Cardiac septum (tissue), 1 donor: Measurements from ENCODE around the gene MARCHF4. TPM values are rescaled to one million over a fixed set of nuclear protein-coding genes. Genes with fewer than 3 reads are reported as not detected.
"Not testable (repeated sequence)": the region's sequence is repeated elsewhere in the genome, so short reads cannot be mapped to it uniquely, and the experiment has no call there.

ENCODE experiments used
- DNase-seq: peaks from one replicate; pipeline ENCODE4 v3.0.0-alpha.2; 2020; ENCODE audit warnings: low spot score
- intact Hi-C: fragments of 100-400 bp; cut with DNase I; formaldehyde crosslinking; loops from one replicate; pipeline ENCODE4 v1.14.0; 2022
- total RNA-seq: library from RNA; stranded (reverse); fragmentation: NEBNext Ultra II Directional; extraction: Animal tissue kit (Norgen Biotek cat#: 25700); gene quantifications from one replicate; pipeline ENCODE4 v1.2.1, GENCODE V29; 2021
- donor health status: DM: no; HTN: no; CAD: no.

Gene MARCHF4
- total RNA-seq, 1 donor from 2014 or later, result not detected

- no peak for DNase-seq
- intact Hi-C loops, result no loop called here
These were observed 20.9 kb upstream of the MARCHF4 start for GRCh38 chr2:216392945-216393840.

- intact Hi-C loops, result no loop called here
- no peak for DNase-seq
These were observed 19.8 kb upstream of the MARCHF4 start for GRCh38 chr2:216392018-216392562.

GRCh38 chr2:216391401-216391800 is 19.1 kb upstream of the MARCHF4 start:
- DNase-seq, result no peak
- intact Hi-C loops, result no loop called here

GRCh38 chr2:216389570-216389969 is 17.3 kb upstream of the MARCHF4 start:
- no peak for DNase-seq
- intact Hi-C loops, result no loop called here

DNA sequence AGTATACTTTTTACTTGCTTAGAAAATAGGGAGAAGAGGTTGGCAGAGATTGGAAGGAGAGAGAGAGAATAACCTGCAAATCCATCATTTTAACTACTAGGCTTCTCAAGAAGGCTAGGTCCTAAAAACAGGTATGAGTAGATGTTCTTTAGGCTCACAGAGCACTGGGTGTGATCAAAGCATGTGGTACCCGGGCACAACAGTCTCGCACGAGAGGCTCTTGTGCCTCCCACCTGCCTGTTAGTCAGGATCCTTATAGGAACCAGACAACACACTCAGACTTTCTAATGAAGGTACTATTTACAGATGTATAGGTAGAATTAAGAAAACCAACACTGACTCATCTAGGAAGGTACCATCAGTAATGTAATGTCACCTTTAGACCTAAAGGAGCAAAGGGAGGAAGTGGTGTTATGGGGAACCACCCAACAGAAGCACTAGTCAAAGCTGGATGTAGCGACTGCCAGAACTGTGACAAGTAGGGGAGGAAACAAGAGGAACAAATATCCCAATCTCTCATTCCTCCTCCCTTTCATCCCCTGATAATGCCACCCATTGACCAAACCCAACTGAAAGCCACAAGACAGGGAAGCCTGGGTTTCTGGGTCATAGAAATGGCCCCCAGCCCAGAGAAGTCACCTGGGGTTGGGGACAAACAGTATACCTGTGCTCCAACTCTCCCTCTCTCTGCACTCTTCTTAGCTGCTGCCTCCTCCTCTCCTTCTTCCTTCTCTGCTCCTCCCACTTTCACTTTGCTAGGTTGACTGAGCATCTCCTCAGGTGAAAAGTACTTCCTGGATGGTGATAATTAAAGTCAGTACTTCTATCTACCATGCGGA is 16.0 kb upstream of the MARCHF4 start:
- intact Hi-C loops, result no loop called here
- no peak for DNase-seq

DNA sequence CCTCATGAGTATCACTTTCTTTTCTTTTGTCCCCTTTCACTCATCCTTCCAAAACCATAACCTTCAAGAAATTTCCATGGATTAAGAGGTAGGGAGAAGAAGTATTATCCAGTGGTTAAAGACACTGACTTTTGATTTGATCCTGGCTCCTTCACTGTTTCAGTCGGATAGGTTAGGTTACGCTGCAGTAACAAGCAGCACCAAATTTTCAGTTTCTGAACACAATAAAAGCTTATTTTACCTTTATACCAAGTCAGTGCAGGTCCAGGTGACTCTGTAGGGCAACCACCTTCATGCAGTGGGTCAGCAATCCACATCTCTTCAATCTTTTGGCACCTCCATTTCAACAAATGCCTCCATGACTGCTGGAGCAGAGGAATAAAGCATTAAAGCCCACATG is 15.0 kb upstream of the MARCHF4 start:
- DNase-seq, result no peak
- intact Hi-C loops, result no loop called here

DNA sequence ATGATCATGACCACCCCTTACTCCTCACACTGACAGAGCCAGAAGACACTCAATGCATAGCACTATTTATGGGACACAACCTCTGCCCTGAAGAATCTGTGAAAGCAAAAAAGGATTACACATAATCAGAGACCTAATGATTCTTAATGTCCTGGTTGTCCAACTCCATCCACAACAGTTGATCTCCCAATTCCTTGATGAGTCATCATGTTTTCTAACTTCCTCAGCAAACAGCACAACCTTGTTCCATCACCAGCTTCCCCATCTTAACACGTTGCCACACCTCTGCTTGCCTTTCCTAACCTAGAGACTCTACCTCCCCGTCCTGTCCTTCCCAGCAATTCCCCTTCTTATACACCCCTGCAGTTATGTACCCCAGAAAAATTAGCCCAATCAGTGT is 13.2 kb upstream of the MARCHF4 start:
- no peak for DNase-seq
- intact Hi-C loops, result no loop called here

GRCh38 chr2:216384409-216384808 is 12.1 kb upstream of the MARCHF4 start:
- DNase-seq, intact Hi-C loops: not testable (repeated sequence)

GRCh38 chr2:216379977-216380376 is 7.7 kb upstream of the MARCHF4 start:
- intact Hi-C loops, result no loop called here
- DNase-seq, result no peak

- intact Hi-C loops, result no loop called here
- no peak for DNase-seq
These were observed 3.0 kb upstream of the MARCHF4 start for GRCh38 chr2:216375286-216375685.

DNA sequence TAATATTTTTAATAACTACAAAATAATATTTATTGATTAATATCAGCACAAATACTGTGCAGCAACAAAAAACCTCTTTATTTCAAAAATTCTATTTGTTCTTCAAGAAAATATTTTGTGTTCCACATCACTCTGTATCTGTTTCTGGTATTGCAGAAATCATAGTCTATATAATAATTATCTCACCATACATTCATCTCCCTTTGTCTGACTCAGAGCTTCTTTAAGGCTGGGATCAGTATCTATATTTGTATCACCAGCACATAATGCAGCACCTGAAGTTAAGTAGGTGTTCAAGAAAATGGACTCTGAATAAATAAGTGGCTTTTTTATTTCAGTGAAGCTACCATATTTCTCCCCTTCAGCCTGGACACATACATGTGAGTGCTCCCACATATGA is 1.6 kb upstream of the MARCHF4 start:
- intact Hi-C loops, result no loop called here
- DNase-seq, result no peak

DNA sequence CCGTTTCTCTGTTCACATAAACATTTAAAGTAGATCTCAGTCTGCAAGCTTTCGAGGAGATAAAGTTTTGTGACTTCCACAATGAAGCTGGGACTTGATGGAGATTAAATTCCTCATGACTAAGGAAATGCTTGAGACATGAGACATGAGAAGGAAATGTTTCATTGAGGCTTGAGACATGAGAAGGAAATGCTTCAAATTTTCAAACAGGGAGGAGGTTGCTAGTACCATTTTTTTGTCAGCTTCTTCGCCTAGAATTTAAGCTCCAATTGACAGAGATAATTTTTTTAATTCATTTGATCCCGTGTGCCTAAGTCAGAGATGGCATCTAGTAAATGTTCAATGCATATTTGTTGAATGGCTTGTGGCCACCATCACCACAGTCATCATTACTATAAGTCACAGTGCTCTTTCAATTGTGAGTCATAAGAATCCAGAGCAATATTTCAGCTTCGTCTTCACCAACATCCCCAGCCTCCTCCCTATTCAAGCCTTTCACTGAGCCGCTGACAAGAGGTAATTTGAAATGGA is 543 bp upstream of the MARCHF4 start:
- intact Hi-C loops, result no loop called here
- no peak for DNase-seq

- intact Hi-C loops, result no loop called here
- DNase-seq, result no peak
These were observed 1.1 kb downstream of the MARCHF4 start for GRCh38 chr2:216370961-216371712.

GRCh38 chr2:216369821-216370220 is 2.5 kb downstream of the MARCHF4 start:
- no peak for DNase-seq
- intact Hi-C loops, result no loop called here

GRCh38 chr2:216366777-216367471 is 5.4 kb downstream of the MARCHF4 start:
- DNase-seq, result no peak
- intact Hi-C loops, result no loop called here

GRCh38 chr2:216365518-216365917 is 6.8 kb downstream of the MARCHF4 start:
- intact Hi-C loops, result no loop called here

DNA sequence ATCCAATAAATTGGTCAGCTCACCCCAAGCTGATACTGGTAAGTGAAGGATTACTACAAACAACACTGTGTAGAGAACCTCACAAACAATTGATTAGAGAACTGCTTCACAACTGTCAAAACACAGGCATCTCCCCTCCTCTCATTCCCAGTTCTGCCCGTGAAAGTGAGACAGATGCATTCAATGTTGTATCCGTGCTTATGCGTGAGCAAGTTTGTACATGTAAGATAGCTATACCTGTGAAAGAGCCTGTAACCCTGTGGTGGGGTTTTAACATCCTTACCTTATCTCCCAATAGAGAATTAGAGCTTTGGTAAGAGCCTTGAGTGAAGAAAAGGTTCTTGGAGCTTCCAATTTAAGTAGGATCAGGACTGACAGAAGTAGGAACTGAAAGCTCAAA is 9.1 kb downstream of the MARCHF4 start:
- no peak for DNase-seq
- intact Hi-C loops, result no loop called here

More at GRCh38 chr2:216365518-216365917, 6.8 kb downstream of the MARCHF4 start:
- DNase-seq, result no peak

DNA sequence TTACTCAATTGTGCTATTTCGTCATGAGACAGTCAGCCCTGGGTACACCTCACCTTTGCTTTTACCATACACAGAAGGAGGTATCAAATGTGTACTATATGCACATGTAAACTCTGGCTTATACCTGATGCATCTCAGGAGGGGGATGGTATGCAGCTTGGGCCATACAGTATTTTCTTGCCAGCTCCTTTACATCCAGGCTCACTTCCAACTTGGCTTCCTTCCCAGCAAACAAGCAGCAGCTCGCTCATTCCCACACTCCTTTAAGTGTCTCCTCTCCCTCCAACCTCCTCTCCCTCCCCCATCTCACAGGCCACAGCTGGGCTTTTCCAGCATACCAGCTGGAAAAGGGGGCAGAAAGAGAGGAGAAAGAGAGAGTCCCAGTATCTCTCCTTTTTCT is 9.6 kb downstream of the MARCHF4 start:
- intact Hi-C loops, result no loop called here

DNA sequence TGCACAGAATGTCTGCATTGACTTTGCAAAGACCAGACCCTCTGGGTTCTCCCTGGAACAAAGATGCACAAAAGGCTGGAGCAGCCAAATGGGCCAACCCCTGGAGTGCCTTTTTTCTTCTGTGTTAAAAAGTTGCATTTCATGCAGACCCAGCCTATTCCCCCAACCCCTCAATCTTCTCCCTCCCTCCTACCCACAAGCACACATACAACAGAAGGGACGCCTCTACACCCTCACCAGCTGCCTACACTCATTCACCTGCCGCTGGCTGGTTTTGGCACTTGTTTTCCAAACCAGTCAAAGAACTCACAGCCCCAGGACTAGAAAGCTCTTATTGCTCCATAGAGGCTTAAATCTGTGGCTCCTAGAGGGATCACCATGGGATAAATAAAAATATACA is 16.6 kb downstream of the MARCHF4 start:
- DNase-seq, result no peak
- intact Hi-C loops, result no loop called here

More for the DNA sequence above, 9.6 kb downstream of the MARCHF4 start:
- no peak for DNase-seq
